NCI-H146 treated with DMSO at 0.1 percent for 48 hours (cell line): ENCODE measurements around the gene MAP4K3.

Experiments
- DNase-seq: peaks from one replicate; lab custom pipeline; 2025; ENCODE audit not compliant: unreplicated experiment; lab: John Stamatoyannopoulos, UW

MAP4K3 gene

GRCh38 chr2:39445934-39446333 lies 8.8 kb upstream of the MAP4K3 start:
- no peak for DNase-seq

- DNase-seq: no peak
Measured at GRCh38 chr2:39443009-39443408, 5.9 kb upstream of the MAP4K3 start.

GRCh38 chr2:39437522-39438296 lies 624 bp upstream of the MAP4K3 start:
- DNase-seq: peak; percentile 74

GRCh38 chr2:39435741-39436591 lies 1.1 kb downstream of the MAP4K3 start:
- DNase-seq: no peak

GRCh38 chr2:39435234-39435633 lies 1.9 kb downstream of the MAP4K3 start:
- no peak for DNase-seq

- DNase-seq: no peak
Measured at GRCh38 chr2:39434233-39434897, 2.7 kb downstream of the MAP4K3 start.

GRCh38 chr2:39433586-39434195 lies 3.4 kb downstream of the MAP4K3 start:
- no peak for DNase-seq

- no peak for DNase-seq
Measured at GRCh38 chr2:39432701-39433100, 4.4 kb downstream of the MAP4K3 start.

GRCh38 chr2:39431592-39432316 lies 5.3 kb downstream of the MAP4K3 start:
- DNase-seq: no peak

- no peak for DNase-seq
Measured at GRCh38 chr2:39429746-39430145, 7.3 kb downstream of the MAP4K3 start.

- DNase-seq: no peak
Measured at GRCh38 chr2:39424951-39425350, 12.1 kb downstream of the MAP4K3 start.

GRCh38 chr2:39422700-39423099 lies 14.4 kb downstream of the MAP4K3 start:
- no peak for DNase-seq

- no peak for DNase-seq
Measured at GRCh38 chr2:39421354-39421753, 15.7 kb downstream of the MAP4K3 start.

GRCh38 chr2:39419282-39420223 lies 17.5 kb downstream of the MAP4K3 start:
- DNase-seq: no peak

GRCh38 chr2:39418491-39418890 lies 18.6 kb downstream of the MAP4K3 start:
- no peak for DNase-seq

- DNase-seq: no peak
Measured at GRCh38 chr2:39416140-39416539, 20.9 kb downstream of the MAP4K3 start.

- no peak for DNase-seq
Measured at GRCh38 chr2:39413063-39413737, 23.9 kb downstream of the MAP4K3 start.

GRCh38 chr2:39411181-39411944 lies 25.7 kb downstream of the MAP4K3 start:
- DNase-seq: no peak
